Smooth muscle cell (in vitro differentiated cells): Measurements from ENCODE around the gene SKA2. TPM values are rescaled to one million over a fixed set of nuclear protein-coding genes. Genes with fewer than 3 reads are reported as not detected.
A peak's percentile ranks its signal among the peaks of the same experiment; 100 is the strongest.

ENCODE experiments used
- DNase-seq: peaks from one replicate; lab custom pipeline; 2025; ENCODE audit not compliant: unreplicated experiment; lab: John Stamatoyannopoulos, UW
- H2AFZ ChIP-seq: fragments of 200-600 bp; sonication (generic); 2 replicates; pipeline ENCODE4 v1.6.0; 2016; ENCODE audit warnings: antibody characterized with exemption, low read depth, mild to moderate bottlenecking
- H3F3A ChIP-seq: fragments of 200-600 bp; sonication (generic); 2 replicates; pipeline ENCODE4 v1.6.0; 2017; ENCODE audit warnings: antibody characterized with exemption, low read depth
- H3K27ac ChIP-seq: fragments of 200-600 bp; sonication (generic); 2 replicates; pipeline ENCODE4 v1.5.1; 2016; ENCODE audit warnings: low read depth, mild to moderate bottlenecking
- H3K27me3 ChIP-seq: fragments of 200-600 bp; sonication (generic); 2 replicates; pipeline ENCODE4 v1.6.1; 2016; ENCODE audit warnings: low read depth, mild to moderate bottlenecking
- H3K36me3 ChIP-seq: fragments of 200-600 bp; sonication (generic); 2 replicates; pipeline ENCODE4 v1.5.1; 2016; ENCODE audit warnings: low read depth
- H3K4me1 ChIP-seq: fragments of 200-600 bp; sonication (generic); 2 replicates; pipeline ENCODE4 v1.5.1; 2016; ENCODE audit warnings: low read depth
- H3K4me2 ChIP-seq: fragments of 200-600 bp; sonication (generic); 2 replicates; pipeline ENCODE4 v1.6.0; 2016; ENCODE audit warnings: mild to moderate bottlenecking
- H3K4me3 ChIP-seq: fragments of 200-600 bp; sonication (generic); 2 replicates; pipeline ENCODE4 v1.5.1; 2016; ENCODE audit warnings: mild to moderate bottlenecking
- H3K79me2 ChIP-seq: fragments of 200-600 bp; sonication (generic); 2 replicates; pipeline ENCODE4 v1.6.0; 2016; ENCODE audit warnings: low read depth, mild to moderate bottlenecking
- H3K9ac ChIP-seq: fragments of 200-600 bp; sonication (generic); 2 replicates; pipeline ENCODE4 v1.6.0; 2016; ENCODE audit warnings: low read depth
- H3K9me3 ChIP-seq: fragments of 200-600 bp; sonication (generic); replicated peaks from 2 replicates; pipeline ENCODE4 v1.5.1; 2016; ENCODE audit warnings: low read depth
- H4K20me1 ChIP-seq: fragments of 200-600 bp; sonication (generic); 2 replicates; pipeline ENCODE4 v1.6.0; 2016; ENCODE audit warnings: low read depth
- WGBS: methylation state at CpG from one replicate; pipeline ENCODE4 v1.1.7; 2016; ENCODE audit warnings: low lambda C conversion rate; 5-methylcytosine and 5-hydroxymethylcytosine counted together
- polyA plus RNA-seq: library from polyadenylated mRNA; unstranded; fragments of >200 nt; fragmentation: Nextera tagmentation; extraction: Ambion mirVana; gene quantifications from 2 replicates; pipeline ENCODE4 v1.2.1, GENCODE V29; 2016
- total RNA-seq: library from RNA; depleted of rRNA; stranded (reverse); fragments of >200 nt; gene quantifications from 2 replicates; pipeline ENCODE4 v1.2.3, GENCODE V29; 2014
- TF ChIP-seq, protein P1 (sequence below): fragments of 200-600 bp; sonication (generic); IDR thresholded peaks from 2 replicates; pipeline ENCODE4 v1.5.1; 2017; ENCODE audit warnings: borderline replicate concordance, mild to moderate bottlenecking, antibody characterized with exemption; ENCODE audit not compliant: insufficient read depth, poor library complexity, severe bottlenecking

Gene SKA2
- total and polyA plus RNA-seq, 2 experiments from 2014 or later, result 47.5 to 77.8 TPM

DNA sequence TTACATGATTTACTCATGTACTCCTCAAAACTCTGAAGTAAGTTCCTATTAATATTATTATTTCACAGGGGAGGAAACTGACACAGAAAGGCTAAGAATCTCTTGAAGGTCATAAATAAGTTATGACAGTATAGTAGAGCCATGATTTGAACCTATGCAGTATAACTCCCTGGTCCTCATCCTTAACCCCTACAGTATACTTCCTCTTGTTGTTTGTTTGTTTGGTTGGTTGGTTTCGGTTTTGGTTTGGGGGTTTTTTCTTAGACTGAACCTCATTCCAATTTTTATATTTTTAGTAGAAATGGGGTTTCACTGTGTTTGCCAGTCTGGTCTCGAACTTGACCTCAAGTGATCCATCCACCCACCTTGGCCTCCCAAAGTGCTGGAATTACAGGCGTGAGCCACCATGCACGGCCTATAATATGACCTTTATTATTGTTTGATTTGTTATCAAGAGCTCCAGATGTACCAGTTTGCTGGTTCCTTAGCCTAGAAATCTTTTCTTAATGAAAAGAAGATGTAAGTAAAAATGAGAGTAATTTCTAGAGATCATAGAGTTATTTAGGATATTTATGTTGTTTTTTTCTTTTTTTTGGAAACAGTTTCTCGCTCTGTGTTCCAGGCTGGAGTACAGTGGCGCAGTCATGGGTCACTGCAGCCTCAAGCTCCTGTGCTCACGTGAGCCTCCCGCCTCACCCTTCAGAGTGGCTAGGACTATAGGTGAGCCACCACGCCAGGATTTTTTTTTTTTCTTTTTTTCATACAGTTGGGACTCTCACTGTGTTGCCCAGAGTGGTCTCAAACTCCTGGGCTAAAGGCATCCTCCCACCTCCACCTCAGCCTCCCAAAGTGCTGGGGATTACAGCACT, 5.4 kb upstream of the SKA2 start:
- H3K4me1 ChIP-seq, result peaks cover 11% of the 10 kb centered on the region
- no peaks in the 10 kb centered on the region for H3K27me3 ChIP-seq
- H2AFZ ChIP-seq, result no peak overlapping the region
- TF ChIP-seq, protein P1, sequence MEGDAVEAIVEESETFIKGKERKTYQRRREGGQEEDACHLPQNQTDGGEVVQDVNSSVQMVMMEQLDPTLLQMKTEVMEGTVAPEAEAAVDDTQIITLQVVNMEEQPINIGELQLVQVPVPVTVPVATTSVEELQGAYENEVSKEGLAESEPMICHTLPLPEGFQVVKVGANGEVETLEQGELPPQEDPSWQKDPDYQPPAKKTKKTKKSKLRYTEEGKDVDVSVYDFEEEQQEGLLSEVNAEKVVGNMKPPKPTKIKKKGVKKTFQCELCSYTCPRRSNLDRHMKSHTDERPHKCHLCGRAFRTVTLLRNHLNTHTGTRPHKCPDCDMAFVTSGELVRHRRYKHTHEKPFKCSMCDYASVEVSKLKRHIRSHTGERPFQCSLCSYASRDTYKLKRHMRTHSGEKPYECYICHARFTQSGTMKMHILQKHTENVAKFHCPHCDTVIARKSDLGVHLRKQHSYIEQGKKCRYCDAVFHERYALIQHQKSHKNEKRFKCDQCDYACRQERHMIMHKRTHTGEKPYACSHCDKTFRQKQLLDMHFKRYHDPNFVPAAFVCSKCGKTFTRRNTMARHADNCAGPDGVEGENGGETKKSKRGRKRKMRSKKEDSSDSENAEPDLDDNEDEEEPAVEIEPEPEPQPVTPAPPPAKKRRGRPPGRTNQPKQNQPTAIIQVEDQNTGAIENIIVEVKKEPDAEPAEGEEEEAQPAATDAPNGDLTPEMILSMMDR, result no peak
- no peaks in the 10 kb centered on the region for H3K36me3 ChIP-seq
- H3F3A ChIP-seq, result peaks cover 8% of the 10 kb centered on the region
- no peaks in the 10 kb centered on the region for H4K20me1 ChIP-seq
- WGBS, result 96% methylated on average over 9 of the region's 9 CpGs
- DNase-seq, result no peak
- no peak overlapping the region for H3K9ac ChIP-seq
- H3K79me2 ChIP-seq, result peaks cover 66% of the 10 kb centered on the region
- no peak overlapping the region for H3K27ac ChIP-seq
- H3K4me2 ChIP-seq, result no peak overlapping the region
- no peak overlapping the region for H3K4me3 ChIP-seq
- no peaks in the 10 kb centered on the region for H3K9me3 ChIP-seq

DNA sequence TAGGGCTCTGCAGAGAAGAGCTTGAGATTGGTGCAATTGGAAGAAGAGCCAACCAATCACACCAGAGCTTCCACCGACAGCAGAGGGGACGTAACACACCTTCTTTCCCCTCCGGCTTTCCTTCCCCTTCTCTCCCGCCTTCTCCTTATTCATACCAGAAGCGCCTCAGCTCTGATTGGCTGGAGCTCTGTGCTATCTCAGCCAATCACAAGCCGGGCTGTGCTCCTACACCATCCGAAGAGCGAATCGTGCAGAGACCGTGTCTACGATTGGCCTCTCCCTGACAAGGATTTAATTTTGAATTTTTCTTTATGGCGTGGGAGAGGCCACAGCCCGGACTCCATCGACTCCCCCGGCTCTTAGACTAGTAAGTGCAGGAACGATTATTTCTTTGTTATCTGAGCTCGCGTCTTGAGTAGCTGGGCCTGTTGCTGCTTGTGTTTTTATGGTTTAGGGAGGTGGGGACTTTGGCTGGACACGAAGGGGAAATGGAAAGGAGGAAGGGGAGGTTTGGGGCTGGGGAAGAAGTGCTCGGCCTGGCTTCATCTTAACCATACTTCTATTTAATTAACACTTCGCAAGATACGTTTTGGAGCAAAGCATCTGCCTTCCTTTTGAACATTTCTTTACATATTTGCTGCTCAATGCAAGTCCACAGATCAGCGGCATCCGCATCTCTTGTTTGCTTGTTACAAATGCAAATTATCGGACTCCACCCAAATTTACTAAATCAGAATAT, 622 bp upstream of the SKA2 start, which contains the start of gene PRR11:
TSS of gene PRR11 (plus strand) at position 308 of the 739 bp plus-strand sequence. CDS start 14,007 bp downstream, outside the sequence.
- Histone ChIP-seq H3K27ac (peak within 1 kb of the TSS; percentile 88), H3K4me3 (peak within 1 kb of the TSS; percentile 80), H3K36me3 (no peaks in the 10 kb centered on the region), H3F3A (peaks cover 8% of the 10 kb centered on the region), H3K9ac (peak within 1 kb of the TSS; percentile 80), H4K20me1 (no peaks in the 10 kb centered on the region), H3K27me3 (no peaks in the 10 kb centered on the region), H2AFZ (peak within 1 kb of the TSS; percentile 99), H3K79me2 (peaks cover 79% of the 10 kb centered on the region), H3K4me2 (peak within 1 kb of the TSS; percentile 99), H3K9me3 (no peaks in the 10 kb centered on the region), H3K4me1 (peaks cover 37% of the 10 kb centered on the region)
- under 1% methylated on average over 25 of the region's 25 CpGs for WGBS
- peak; percentile 90 for DNase-seq
- TF ChIP-seq, protein P1, result no peak

DNA sequence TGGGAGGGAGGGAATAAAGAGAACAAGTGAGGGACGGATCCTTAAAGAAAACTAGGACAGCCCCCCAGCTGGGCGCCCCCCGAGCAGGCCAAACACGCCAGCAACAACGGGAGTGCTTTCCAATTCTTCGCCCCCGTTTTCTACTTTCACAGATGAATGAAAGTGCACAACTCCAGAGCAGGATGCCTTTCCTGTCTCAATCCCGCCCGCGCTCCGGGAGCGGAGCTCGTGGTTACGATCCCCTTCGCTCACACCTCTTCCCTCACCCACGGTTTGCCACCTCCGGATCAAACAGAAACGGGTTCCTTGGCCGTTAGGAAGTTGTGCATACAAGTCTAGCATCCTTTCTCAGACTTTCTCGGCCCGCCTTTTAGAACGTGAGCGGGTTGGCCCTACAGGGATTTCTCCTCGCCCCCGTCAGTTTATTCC, 680 bp downstream of the SKA2 start:
- H4K20me1 ChIP-seq, result peaks cover 6% of the 10 kb centered on the region
- no peaks in the 10 kb centered on the region for H3K9me3 ChIP-seq
- H3K79me2 ChIP-seq, result peaks cover 79% of the 10 kb centered on the region
- peak overlapping the region; percentile 80 for H2AFZ ChIP-seq
- TF ChIP-seq, protein P1, result no peak
- peaks cover 8% of the 10 kb centered on the region for H3F3A ChIP-seq
- H3K4me3 ChIP-seq, result peak overlapping the region; percentile 80
- under 1% methylated on average over 25 of the region's 25 CpGs for WGBS
- DNase-seq, result peak; percentile 35
- H3K36me3 ChIP-seq, result no peaks in the 10 kb centered on the region
- H3K4me2 ChIP-seq, result peak overlapping the region; percentile 85
- H3K4me1 ChIP-seq, result peaks cover 37% of the 10 kb centered on the region
- H3K27ac ChIP-seq, result peak overlapping the region; percentile 85
- H3K9ac ChIP-seq, result peak overlapping the region; percentile 61
- no peaks in the 10 kb centered on the region for H3K27me3 ChIP-seq
